ENCODE results near the gene TEX12.

DNA sequence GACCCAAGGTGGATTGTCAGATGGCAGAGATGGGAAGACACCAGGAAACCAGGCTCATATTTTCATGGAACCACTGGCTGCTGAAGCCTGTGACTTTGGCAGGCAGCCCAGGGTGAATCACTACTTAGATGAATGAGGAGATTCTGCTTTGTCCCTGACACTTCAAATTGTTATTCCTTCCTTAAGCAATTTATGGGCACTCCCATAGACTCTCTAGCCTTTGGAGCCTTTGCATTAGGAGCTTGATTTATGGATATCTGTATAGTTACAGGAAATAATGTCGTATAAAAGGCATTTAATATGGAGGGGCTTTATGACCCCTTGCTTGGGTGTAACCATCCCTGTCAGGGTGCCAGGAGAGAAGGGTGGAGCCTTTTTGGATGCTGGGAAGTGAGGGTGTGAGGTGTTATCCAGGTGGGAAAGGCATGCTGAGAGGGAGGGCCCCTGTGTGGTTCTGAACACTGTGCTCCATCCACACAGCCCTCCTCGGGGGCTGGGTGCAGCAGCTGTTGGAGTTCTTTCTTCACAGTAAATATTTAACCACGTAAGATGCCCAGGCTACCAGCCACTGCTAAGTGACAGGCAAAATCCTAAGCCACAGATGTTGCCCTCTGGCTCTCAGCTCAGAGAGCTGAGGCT, 38.6 kb upstream of the TEX12 start:
- TF ChIP-seq, protein P1, sequence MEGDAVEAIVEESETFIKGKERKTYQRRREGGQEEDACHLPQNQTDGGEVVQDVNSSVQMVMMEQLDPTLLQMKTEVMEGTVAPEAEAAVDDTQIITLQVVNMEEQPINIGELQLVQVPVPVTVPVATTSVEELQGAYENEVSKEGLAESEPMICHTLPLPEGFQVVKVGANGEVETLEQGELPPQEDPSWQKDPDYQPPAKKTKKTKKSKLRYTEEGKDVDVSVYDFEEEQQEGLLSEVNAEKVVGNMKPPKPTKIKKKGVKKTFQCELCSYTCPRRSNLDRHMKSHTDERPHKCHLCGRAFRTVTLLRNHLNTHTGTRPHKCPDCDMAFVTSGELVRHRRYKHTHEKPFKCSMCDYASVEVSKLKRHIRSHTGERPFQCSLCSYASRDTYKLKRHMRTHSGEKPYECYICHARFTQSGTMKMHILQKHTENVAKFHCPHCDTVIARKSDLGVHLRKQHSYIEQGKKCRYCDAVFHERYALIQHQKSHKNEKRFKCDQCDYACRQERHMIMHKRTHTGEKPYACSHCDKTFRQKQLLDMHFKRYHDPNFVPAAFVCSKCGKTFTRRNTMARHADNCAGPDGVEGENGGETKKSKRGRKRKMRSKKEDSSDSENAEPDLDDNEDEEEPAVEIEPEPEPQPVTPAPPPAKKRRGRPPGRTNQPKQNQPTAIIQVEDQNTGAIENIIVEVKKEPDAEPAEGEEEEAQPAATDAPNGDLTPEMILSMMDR (IDR thresholded peaks at IDR 0.05; ENCODE audit: low read depth, low read length, poor library complexity, severe bottlenecking) = no peak
- no peak for TF ChIP-seq EZH2phosphoT487 (IDR thresholded peaks at IDR 0.05; ENCODE audit: borderline replicate concordance, low read length)

Data from DOHH2 (cell line).